Measurements from ENCODE around the gene MIGA2. TPM values are rescaled to one million over a fixed set of nuclear protein-coding genes. Genes with fewer than 3 reads are reported as not detected.

The MIGA2 gene
- total and polyA plus RNA-seq, 2 experiments from 2014 or later = 19.3 to 47.8 TPM

GRCh38 chr9:129009584-129010141, 26.8 kb upstream of the MIGA2 start (continued):
- TF ChIP-seq, protein P1, sequence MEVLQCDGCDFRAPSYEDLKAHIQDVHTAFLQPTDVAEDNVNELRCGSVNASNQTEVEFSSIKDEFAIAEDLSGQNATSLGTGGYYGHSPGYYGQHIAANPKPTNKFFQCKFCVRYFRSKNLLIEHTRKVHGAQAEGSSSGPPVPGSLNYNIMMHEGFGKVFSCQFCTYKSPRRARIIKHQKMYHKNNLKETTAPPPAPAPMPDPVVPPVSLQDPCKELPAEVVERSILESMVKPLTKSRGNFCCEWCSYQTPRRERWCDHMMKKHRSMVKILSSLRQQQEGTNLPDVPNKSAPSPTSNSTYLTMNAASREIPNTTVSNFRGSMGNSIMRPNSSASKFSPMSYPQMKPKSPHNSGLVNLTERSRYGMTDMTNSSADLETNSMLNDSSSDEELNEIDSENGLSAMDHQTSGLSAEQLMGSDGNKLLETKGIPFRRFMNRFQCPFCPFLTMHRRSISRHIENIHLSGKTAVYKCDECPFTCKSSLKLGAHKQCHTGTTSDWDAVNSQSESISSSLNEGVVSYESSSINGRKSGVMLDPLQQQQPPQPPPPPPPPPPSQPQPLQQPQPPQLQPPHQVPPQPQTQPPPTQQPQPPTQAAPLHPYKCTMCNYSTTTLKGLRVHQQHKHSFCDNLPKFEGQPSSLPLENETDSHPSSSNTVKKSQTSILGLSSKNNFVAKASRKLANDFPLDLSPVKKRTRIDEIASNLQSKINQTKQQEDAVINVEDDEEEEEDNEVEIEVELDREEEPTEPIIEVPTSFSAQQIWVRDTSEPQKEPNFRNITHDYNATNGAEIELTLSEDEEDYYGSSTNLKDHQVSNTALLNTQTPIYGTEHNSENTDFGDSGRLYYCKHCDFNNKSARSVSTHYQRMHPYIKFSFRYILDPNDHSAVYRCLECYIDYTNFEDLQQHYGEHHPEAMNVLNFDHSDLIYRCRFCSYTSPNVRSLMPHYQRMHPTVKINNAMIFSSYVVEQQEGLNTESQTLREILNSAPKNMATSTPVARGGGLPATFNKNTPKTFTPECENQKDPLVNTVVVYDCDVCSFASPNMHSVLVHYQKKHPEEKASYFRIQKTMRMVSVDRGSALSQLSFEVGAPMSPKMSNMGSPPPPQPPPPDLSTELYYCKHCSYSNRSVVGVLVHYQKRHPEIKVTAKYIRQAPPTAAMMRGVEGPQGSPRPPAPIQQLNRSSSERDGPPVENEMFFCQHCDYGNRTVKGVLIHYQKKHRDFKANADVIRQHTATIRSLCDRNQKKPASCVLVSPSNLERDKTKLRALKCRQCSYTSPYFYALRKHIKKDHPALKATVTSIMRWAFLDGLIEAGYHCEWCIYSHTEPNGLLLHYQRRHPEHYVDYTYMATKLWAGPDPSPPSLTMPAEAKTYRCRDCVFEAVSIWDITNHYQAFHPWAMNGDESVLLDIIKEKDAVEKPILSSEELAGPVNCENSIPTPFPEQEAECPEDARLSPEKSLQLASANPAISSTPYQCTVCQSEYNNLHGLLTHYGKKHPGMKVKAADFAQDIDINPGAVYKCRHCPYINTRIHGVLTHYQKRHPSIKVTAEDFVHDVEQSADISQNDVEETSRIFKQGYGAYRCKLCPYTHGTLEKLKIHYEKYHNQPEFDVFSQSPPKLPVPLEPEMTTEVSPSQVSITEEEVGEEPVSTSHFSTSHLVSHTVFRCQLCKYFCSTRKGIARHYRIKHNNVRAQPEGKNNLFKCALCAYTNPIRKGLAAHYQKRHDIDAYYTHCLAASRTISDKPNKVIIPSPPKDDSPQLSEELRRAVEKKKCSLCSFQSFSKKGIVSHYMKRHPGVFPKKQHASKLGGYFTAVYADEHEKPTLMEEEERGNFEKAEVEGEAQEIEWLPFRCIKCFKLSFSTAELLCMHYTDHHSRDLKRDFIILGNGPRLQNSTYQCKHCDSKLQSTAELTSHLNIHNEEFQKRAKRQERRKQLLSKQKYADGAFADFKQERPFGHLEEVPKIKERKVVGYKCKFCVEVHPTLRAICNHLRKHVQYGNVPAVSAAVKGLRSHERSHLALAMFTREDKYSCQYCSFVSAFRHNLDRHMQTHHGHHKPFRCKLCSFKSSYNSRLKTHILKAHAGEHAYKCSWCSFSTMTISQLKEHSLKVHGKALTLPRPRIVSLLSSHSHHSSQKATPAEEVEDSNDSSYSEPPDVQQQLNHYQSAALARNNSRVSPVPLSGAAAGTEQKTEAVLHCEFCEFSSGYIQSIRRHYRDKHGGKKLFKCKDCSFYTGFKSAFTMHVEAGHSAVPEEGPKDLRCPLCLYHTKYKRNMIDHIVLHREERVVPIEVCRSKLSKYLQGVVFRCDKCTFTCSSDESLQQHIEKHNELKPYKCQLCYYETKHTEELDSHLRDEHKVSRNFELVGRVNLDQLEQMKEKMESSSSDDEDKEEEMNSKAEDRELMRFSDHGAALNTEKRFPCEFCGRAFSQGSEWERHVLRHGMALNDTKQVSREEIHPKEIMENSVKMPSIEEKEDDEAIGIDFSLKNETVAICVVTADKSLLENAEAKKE (CRISPR knock-in tag; IDR thresholded peaks at IDR 0.05) = no peak
- TF ChIP-seq, protein P2, sequence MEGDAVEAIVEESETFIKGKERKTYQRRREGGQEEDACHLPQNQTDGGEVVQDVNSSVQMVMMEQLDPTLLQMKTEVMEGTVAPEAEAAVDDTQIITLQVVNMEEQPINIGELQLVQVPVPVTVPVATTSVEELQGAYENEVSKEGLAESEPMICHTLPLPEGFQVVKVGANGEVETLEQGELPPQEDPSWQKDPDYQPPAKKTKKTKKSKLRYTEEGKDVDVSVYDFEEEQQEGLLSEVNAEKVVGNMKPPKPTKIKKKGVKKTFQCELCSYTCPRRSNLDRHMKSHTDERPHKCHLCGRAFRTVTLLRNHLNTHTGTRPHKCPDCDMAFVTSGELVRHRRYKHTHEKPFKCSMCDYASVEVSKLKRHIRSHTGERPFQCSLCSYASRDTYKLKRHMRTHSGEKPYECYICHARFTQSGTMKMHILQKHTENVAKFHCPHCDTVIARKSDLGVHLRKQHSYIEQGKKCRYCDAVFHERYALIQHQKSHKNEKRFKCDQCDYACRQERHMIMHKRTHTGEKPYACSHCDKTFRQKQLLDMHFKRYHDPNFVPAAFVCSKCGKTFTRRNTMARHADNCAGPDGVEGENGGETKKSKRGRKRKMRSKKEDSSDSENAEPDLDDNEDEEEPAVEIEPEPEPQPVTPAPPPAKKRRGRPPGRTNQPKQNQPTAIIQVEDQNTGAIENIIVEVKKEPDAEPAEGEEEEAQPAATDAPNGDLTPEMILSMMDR (conservative IDR thresholded peaks at IDR 0.05; ENCODE audit: low read depth in 2 of 2) = no peak; a peak in 1 of 4 replicates
- no peak for TF ChIP-seq STAT1 (IDR thresholded peaks at IDR 0.05; ENCODE audit: unreplicated experiment)

- ATAC-seq (no peak), DNase-seq (ENCODE audit: low spot score) (no peak)
- Mint-ChIP-seq H3K36me3 (ENCODE audit: low read depth) (peaks cover 39% of the 10 kb centered on the region), H3K4me3 (no peak overlapping the region), H3K27ac (no peak overlapping the region), H3K9me3 (no peaks in the 10 kb centered on the region), H3K4me1 (peaks cover 5% of the 10 kb centered on the region; the same call in 1 of the 3 replicates), H3K27me3 (ENCODE audit: insufficient read depth, low read depth, poor library complexity) (peaks cover 15% of the 10 kb centered on the region)
- Histone ChIP-seq H3K9me2 (ENCODE audit: insufficient read depth) (no peaks in the 10 kb centered on the region), H3K27ac (ENCODE audit: low read depth) (no peak overlapping the region), H4K20me1 (replicated peaks; ENCODE audit: insufficient read depth) (peaks cover 10% of the 10 kb centered on the region; the same call in 1 of the 2 replicates), H3K27me3 (ENCODE audit: insufficient read depth) (no peaks in the 10 kb centered on the region), H2AFZ (no peak overlapping the region), H3F3A (replicated peaks; ENCODE audit: low read depth) (peaks cover 14% of the 10 kb centered on the region; the same call in 1 of the 2 replicates), H3K4me2 (no peak overlapping the region), H3K4me1 (ENCODE audit: insufficient read depth) (no peaks in the 10 kb centered on the region), H3K79me2 (replicated peaks; ENCODE audit: insufficient read depth) (no peaks in the 10 kb centered on the region), H3K36me3 (ENCODE audit: insufficient read depth) (0 out of 2 replicates have a peak, but pooled peaks cover 6% of the 10 kb centered on the region), H3K4me3 (no peak overlapping the region)
- TF ChIP-seq EZH2 (IDR thresholded peaks at IDR 0.05; ENCODE audit: low read depth, unreplicated experiment) (no peak), POLR2AphosphoS5 (IDR thresholded peaks at IDR 0.05; ENCODE audit: low read depth) (no peak), ZNF331 (CRISPR knock-in tag; IDR thresholded peaks at IDR 0.05; ENCODE audit: low read depth) (no peak), ZNF114 (CRISPR knock-in tag; IDR thresholded peaks at IDR 0.05) (no peak), JUNB (IDR thresholded peaks at IDR 0.05; ENCODE audit: unreplicated experiment) (no peak), STAT1 (IDR thresholded peaks at IDR 0.05; ENCODE audit: unreplicated experiment) (no peak)
- TF ChIP-seq, protein P3, sequence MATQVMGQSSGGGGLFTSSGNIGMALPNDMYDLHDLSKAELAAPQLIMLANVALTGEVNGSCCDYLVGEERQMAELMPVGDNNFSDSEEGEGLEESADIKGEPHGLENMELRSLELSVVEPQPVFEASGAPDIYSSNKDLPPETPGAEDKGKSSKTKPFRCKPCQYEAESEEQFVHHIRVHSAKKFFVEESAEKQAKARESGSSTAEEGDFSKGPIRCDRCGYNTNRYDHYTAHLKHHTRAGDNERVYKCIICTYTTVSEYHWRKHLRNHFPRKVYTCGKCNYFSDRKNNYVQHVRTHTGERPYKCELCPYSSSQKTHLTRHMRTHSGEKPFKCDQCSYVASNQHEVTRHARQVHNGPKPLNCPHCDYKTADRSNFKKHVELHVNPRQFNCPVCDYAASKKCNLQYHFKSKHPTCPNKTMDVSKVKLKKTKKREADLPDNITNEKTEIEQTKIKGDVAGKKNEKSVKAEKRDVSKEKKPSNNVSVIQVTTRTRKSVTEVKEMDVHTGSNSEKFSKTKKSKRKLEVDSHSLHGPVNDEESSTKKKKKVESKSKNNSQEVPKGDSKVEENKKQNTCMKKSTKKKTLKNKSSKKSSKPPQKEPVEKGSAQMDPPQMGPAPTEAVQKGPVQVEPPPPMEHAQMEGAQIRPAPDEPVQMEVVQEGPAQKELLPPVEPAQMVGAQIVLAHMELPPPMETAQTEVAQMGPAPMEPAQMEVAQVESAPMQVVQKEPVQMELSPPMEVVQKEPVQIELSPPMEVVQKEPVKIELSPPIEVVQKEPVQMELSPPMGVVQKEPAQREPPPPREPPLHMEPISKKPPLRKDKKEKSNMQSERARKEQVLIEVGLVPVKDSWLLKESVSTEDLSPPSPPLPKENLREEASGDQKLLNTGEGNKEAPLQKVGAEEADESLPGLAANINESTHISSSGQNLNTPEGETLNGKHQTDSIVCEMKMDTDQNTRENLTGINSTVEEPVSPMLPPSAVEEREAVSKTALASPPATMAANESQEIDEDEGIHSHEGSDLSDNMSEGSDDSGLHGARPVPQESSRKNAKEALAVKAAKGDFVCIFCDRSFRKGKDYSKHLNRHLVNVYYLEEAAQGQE (IDR thresholded peaks at IDR 0.05; ENCODE audit: unreplicated experiment) = no peak
Observed at GRCh38 chr9:129010267-129010975, 26.0 kb upstream of the MIGA2 start.
